ENCODE data around the gene ANKDD1B.

- TF ChIP-seq CTCF (IDR thresholded peaks at IDR 0.05) (peak; percentile 27; the same call in 1 of the 3 replicates), JUNB (IDR thresholded peaks at IDR 0.05) (no peak), USF2 (IDR thresholded peaks at IDR 0.05) (no peak), POLR2A (IDR thresholded peaks at IDR 0.05; ENCODE audit: low read length) (no peak)
Observed at GRCh38 chr5:75584641-75585040, 26.6 kb upstream of the ANKDD1B start.
